ENCODE results near the gene AQP12A.

Gene AQP12A

DNA sequence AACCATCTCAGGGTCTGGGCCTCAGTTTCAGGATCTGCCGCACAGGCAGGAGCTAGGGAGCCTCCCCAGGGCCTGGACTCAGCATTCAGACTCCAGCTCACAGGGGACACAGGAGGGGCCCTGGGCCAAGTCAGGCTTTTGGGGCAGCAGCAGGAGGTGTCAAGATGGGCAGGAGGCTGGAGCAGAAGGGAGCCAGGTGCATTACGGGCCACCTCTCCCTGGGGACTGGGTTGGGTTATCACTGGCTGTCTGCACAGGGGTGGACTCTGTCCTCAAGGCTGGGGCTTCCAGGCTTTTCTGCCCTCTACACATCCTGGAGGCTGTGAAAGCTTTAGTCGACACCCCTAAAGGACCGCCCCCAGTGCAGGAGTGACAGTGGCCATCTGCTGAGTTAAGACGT lies 20.0 kb downstream of the AQP12A start:
- no peak for FAIRE-seq

GRCh38 chr2:240712121-240712520 lies 20.5 kb downstream of the AQP12A start:
- FAIRE-seq, result no peak

DNA sequence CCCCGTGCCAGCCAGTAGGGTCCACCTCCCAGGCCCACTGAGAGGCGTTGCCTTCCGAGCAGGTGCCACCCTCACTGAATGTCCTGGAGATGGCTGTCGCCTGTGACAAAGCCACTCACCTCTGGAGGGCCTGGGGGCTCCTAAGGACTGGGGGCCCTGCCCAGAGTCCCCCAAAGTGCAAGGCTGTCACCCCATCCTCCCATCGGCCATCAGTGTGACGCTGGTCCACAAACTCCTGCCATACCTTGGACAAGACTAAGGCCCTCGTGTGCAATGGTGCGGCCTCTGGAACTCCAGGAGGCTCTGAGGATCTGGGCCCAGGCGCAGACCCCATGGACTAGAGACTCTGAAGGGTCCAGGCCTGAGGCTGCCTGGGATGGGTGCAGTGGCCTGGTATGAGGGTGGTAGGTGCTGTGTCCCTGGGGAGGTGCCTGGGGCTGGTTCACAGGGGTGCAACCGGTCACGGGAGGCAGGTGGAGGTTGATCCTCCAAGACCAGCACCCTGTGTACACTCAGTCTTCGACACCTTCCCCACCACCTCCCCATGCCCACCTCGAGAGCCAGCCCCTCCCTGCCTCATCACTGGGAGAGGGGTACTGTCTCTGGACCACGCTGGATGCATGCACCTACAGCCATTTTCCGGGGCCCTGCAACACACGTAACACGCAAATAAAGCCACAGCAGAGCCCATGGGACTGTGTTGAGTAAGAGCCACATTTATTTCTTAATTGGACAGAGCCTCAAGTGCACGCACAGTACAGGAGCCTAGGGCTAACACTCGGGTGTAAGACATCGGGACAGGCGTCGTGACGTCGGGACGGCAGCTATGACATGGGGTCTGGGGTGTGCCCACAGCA lies 21.6 kb downstream of the AQP12A start:
- no peak for FAIRE-seq

DNA sequence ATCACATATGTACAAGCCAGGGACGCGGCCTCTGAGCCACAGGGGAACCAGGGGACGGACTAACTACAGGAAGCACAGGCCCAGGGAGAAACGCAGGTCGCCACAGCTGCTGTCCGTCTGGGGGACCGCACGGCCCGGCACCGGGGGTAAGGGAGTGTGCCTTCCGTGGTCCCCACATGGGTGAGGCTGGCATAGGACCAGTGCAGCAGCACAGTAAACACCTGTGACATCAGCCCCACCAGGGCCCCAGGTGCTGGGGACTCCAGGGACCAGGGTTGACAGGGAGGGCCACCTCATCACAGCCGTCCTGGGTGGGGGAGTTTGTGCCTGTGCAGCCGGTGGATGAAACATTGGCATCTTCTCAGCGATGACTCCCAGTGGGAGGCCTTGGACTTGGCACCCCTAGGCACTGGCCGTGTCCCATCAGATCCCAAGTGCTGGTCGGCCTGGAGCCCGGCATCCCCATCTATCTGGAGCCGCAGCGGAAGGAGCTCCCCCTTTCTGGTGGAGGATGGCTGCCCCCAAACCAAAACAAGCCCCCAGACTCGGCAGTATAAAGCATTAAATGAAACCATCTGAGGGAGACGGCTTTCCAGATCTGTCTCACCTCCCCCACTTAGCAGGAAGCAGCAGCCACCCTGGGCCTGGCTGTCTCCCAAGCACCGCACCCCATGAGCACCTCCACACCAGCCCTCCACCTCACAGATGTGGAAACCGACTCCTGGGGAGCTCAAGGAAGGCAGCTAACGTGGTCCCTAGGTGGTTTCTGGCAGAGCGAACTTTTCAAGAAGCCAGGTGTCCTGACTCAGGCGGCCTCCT lies 22.5 kb downstream of the AQP12A start:
- FAIRE-seq, result no peak

GRCh38 chr2:240714747-240715725 lies 23.4 kb downstream of the AQP12A start:
- no peak for FAIRE-seq

DNA sequence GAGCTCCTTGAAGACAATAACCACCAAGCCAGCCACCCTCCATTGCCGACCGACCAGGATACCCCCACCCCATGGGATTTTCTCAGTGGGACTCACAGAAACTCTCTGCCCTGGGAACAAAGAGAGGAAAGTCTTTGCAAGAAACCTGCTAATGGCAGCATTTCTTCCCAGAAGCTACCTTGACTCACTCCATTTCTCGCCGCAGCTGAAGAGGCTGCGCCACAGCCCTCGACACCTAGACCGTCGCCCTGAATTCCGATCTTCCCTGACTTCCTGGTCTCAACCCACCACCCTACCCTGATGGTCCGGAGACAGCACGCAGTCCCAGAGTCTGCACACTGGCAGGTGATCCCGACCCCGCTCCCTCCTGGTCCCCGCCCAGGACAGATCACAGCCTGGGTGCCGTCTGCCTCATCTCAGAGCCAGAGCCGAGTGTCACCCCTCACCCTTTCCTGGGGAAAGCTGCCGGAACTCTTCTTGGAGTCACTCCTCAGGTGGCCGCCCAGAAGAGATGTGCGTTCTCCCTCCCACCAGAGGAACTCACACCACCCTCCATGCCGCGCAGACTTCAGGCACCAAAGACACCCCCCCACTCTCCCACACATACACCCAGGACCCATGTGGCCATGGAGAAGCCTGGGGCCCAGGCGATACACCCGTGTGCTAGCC lies 24.6 kb downstream of the AQP12A start:
- FAIRE-seq, result no peak

DNA sequence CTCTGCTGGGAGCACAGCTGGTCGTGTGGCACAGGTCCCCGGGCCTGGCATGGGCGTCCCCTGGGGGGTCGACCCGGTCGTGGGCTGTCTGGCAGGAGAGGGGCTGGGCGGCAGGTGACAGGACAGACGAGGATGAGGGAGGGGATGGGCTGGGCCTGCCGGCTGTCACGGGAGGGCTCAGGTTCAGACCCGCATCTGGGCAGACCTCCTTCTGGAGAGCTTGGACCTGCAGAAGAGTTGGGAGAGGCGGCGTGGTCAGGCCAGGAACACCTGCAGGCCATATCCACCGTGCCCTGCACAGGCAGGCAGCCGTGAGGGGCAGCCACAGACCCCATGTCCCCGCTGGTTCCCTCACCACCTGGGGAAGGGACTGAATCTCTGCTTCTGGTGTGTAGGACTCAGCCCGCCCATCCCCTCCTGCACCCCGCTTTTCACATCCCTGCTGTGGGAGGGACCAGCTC lies 25.5 kb downstream of the AQP12A start:
- no peak for FAIRE-seq

GRCh38 chr2:240717681-240718581 lies 26.3 kb downstream of the AQP12A start:
- FAIRE-seq, result no peak

DNA sequence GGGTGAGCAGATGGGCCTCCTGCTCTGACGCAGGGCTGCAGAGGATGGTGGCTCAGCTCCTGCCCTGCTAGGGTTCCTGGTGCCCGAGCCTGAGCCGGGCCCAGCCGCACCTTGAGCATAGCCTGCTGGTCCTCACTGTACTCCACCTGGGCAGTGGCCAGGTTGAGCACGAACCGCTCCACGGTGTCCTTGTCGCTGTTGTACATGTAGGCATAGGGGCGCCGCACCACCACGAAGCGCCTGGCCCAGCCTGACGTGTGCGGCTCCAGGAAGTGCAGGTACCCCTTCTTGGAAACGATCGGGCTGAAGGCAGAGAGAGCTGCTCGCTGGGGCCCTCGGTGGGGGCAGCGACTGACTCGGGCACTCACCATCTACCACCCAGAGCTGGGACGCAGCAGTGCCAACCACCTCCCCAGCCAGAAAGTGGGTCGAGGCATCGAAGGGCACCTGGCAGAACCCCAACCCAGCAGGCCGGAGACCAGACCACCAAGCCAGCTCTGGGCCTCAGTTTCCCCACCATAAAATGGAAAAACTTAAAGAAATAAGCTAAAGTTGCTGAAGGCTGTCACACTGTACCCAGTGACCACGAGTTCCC lies 27.3 kb downstream of the AQP12A start:
- no peak for FAIRE-seq

DNA sequence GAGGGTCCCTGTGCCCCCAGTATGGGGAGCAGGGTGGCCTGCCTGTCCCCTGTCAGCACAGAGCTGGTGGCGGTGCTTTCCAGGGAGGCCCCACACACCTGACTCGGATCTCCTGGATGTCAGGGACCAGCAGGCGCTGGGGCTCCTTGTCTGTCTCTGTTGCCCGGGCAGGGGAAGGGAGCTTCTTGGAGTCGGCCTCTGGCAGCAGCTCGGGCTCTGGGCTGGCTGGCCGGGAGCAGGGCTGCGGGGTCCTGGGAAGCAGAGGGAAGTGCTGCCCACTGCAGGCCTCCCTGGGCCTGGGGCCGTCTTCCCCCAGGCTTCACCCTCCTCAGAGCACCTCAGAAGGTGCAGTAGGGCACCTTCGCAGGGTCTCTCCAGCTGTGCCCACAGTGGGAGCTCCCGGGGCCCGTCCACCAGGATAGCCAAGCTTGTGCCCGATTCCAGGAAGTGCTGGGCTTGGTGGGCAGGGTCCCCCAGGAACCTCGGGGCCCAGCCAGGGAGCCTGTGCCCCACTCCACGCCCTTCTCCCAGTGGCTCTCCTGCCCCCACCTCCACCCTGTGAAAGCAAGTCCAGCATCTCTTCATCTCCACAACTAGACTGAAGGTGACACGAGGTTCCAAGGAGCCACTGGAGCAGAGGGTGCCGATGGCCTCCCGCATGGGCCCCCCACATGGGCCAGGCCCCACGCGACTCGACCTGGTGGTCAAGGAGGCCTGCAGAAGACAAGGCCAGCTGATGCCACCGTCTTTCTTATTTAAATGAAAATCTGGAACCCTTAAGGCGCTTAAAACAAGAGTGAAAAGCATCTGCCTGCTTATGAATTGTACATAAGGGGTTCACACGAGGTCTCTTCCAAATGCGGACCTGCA lies 28.2 kb downstream of the AQP12A start:
- no peak for FAIRE-seq

GRCh38 chr2:240720686-240721595 lies 29.3 kb downstream of the AQP12A start:
- FAIRE-seq, result no peak

DNA sequence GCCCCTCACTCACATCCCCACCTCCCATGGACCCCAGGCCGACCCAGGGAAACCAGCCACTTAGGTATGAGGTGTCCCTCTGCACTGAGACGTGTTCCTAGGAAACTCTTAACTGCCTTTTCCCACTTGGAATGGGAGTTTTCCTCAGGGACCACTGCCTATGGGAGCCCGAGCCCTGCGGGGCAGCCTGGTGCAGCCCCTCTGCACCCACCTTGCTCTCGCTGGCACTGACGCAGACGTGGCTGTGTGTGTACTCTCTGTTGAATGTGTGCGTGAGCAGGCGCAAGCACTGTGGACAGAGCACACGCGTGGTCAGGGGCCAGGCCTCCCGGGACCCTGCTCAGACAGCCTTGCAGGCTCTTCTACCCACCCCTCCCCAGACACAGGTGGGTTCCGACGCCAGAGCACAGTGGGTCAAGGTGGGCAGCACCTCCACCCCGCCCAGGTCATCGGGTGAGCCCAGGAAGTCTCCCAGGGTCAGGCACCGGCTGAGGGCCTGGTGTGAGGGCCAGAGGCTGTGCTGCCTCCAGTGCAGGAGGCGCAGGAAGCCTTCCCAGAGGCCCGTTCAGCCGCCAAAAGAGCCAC lies 30.0 kb downstream of the AQP12A start:
- no peak for FAIRE-seq

DNA sequence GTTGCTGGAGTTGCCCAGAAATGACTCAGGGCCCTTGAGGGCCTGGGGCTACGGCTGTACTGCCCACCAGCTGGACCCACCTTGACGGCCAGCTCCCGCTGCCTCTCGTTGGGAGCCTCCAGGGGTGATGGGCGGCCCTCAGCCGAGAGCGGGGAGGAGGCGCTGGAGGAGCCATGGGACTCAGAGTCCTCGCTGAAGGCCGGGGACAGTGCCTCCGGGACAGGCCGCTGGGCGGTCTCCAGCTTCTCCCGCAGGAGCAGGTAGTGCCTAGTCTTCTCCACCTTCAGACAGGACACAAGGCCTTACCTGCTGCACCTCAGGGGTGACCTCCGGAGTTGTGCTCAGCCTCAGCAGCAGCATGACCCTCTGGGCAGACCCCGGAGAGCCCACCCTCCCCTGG lies 30.7 kb downstream of the AQP12A start:
- no peak for FAIRE-seq

- FAIRE-seq, result no peak
These were observed 31.4 kb downstream of the AQP12A start for GRCh38 chr2:240722796-240723735.

GRCh38 chr2:240723851-240724250 lies 32.2 kb downstream of the AQP12A start:
- FAIRE-seq, result no peak

DNA sequence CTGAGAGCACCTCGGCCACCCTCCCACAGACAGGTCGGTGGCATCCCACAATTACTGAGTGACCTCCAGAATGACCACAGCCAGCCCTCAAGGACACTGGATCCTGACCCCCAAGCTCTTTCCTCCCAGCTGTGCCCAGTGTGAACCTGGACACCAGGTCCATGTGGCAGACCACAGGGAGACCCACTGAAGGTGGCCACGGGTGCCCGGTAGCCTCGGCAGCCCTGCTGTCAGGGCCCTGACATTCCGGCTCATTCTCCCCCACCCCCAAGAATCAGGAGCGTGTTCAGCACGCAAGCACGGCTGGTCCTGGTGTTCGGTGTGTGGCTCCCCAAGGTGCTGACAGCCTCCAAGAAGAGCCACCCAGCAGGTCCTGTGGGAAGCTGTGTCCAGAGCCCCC lies 32.8 kb downstream of the AQP12A start:
- no peak for FAIRE-seq

- no peak for FAIRE-seq
These were observed 33.6 kb downstream of the AQP12A start for GRCh38 chr2:240725266-240725665.

Data from A204.1 (cell line).